ENCODE data around the gene KRTAP27-1. TPM values are rescaled to one million over a fixed set of nuclear protein-coding genes. Genes with fewer than 3 reads are reported as not detected.

Gene KRTAP27-1
- total and polyA plus RNA-seq, 2 of the 8 experiments (the other 6 are each of a cell fraction or from before 2014, with no cell fraction given): not detected

DNA sequence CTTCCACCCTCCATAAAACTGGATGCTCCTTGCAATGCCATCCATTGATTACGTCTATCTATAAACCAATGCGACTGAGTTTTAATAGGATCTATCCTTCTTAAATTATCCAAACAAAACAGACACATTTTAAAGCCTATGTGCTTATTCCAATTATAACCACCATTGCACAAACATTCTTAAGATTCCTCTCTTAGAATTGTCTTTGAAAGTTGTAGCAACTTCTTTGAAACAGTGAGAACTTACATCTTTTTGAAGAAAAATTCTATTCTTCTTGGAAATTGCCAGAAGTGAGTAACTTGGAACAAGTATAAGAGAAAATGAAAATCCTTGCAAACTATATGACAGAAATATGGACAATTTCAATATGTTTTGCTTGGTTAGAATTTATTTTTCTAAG, 17.3 kb downstream of the KRTAP27-1 start, which contains the start of gene KRTAP26-1:
KRTAP26-1 (minus strand) TSS at position 101 of the 400 bp plus-strand sequence. CDS start 280 bp downstream, outside the sequence.
- no peak for DNase-seq (ENCODE audit: low read depth in 1 of 2, low spot score in 2 of 2)
- Histone ChIP-seq H3K4ac (replicated peaks; ENCODE audit: insufficient read length, low read depth, low read length) (no peak within 1 kb of the TSS), H3K4me3 (ENCODE audit: extremely low read depth in 1 of 4, insufficient read depth in 2 of 4, low read depth in 3 of 4, low read length in 4 of 4) (no peak within 1 kb of the TSS), H4K20me1 (replicated peaks in 1 of 2; ENCODE audit: control insufficient read depth in 1 of 2, insufficient read depth in 2 of 2, low read length in 2 of 2) (no peaks in the 10 kb centered on the region), H3K79me2 (ENCODE audit: control insufficient read depth in 1 of 2, insufficient read depth in 2 of 2, low read length in 2 of 2) (no peaks in the 10 kb centered on the region), H2BK120ac (replicated peaks; ENCODE audit: low read depth, low read length) (no peak within 1 kb of the TSS), H2AFZ (ENCODE audit: low read length) (no peak within 1 kb of the TSS), H2AK5ac (ENCODE audit: low read depth, low read length) (no peak within 1 kb of the TSS), H3K23ac (ENCODE audit: insufficient read length) (no peak within 1 kb of the TSS), H3K9me3 (ENCODE audit: insufficient read depth in 2 of 2, low read depth in 1 of 2, low read length in 1 of 2) (no peaks in the 10 kb centered on the region), H4K5ac (ENCODE audit: insufficient read length, low read depth, low read length) (no peak within 1 kb of the TSS), H2BK5ac (ENCODE audit: low read depth, low read length) (no peak within 1 kb of the TSS), H3K23me2 (ENCODE audit: low read depth, low read length) (no peaks in the 10 kb centered on the region), H2BK20ac (ENCODE audit: low read length) (no peak within 1 kb of the TSS), H3K79me1 (ENCODE audit: low read depth, low read length) (no peaks in the 10 kb centered on the region), H3K14ac (ENCODE audit: insufficient read length) (no peak within 1 kb of the TSS), H2BK12ac (ENCODE audit: low read depth, low read length) (no peak within 1 kb of the TSS), H4K8ac (ENCODE audit: extremely low read depth, insufficient read depth, low read length) (no peak within 1 kb of the TSS), H4K91ac (replicated peaks; ENCODE audit: insufficient read length, low read length) (no peak within 1 kb of the TSS), H3K18ac (ENCODE audit: extremely low read depth, low read length) (no peak within 1 kb of the TSS), H3K27me3 (replicated peaks in 1 of 4; ENCODE audit: control insufficient read depth in 3 of 4, extremely low read depth in 1 of 4, insufficient read depth in 3 of 4, low read length in 3 of 4) (no peaks in the 10 kb centered on the region), H3K56ac (replicated peaks; ENCODE audit: insufficient read length, low read depth, low read length) (no peak within 1 kb of the TSS), H3K27ac (ENCODE audit: low read depth, low read length) (no peak within 1 kb of the TSS; the same call in 1 of the 2 replicates), H3K36me3 (ENCODE audit: control insufficient read depth in 2 of 4, insufficient read depth in 4 of 4, low read length in 3 of 4) (no peaks in the 10 kb centered on the region), H2BK15ac (ENCODE audit: low read length) (no peak within 1 kb of the TSS), H3K9ac (replicated peaks in 1 of 4; ENCODE audit: extremely low read depth in 1 of 4, low read depth in 3 of 4, low read length in 3 of 4) (no peak within 1 kb of the TSS), H3K4me2 (ENCODE audit: insufficient read depth in 1 of 2, low read depth in 2 of 2, low read length in 2 of 2) (no peak within 1 kb of the TSS), H3K4me1 (replicated peaks in 1 of 4; ENCODE audit: control insufficient read depth in 3 of 4, insufficient read depth in 4 of 4, low read length in 3 of 4) (no peaks in the 10 kb centered on the region)
- ChIA-PET CTCF (ENCODE audit: partially characterized antibody) (no interaction called here), POLR2A (ENCODE audit: partially characterized antibody) (no interaction called here)
- 89% methylated on average over 2 of the region's 2 CpGs; no CpG with 5 or more reads in 1 of the 2 experiments for WGBS, 2 experiments (ENCODE audit: extremely low coverage in 1 of 2, insufficient coverage in 1 of 2, insufficient read length in 1 of 2, insufficient replicate concordance in 2 of 2, low coverage in 1 of 2, low lambda C conversion rate in 2 of 2, missing lambda C conversion rate in 1 of 2)
- no peak for FAIRE-seq
- TF ChIP-seq SP2 (IDR thresholded peaks at IDR 0.05; ENCODE audit: low read length) (no peak), NRF1 (IDR thresholded peaks at IDR 0.05; ENCODE audit: low read depth, low read length) (no peak), EGR1 (IDR thresholded peaks at IDR 0.05; ENCODE audit: borderline replicate concordance, low read depth, low read length) (no peak), EP300 (IDR thresholded peaks at IDR 0.05; ENCODE audit: borderline replicate concordance in 1 of 2, low read depth in 2 of 2, low read length in 2 of 2) (no peak), TEAD4 (IDR thresholded peaks at IDR 0.05; ENCODE audit: low read depth, low read length) (no peak), E2F6 (IDR thresholded peaks at IDR 0.05) (no peak), KDM4A (IDR thresholded peaks at IDR 0.05; ENCODE audit: low read depth, low read length, severe bottlenecking) (no peak), SP4 (IDR thresholded peaks at IDR 0.05; ENCODE audit: low read length) (no peak), CBX8 (IDR thresholded peaks at IDR 0.05; ENCODE audit: borderline replicate concordance, low read depth, low read length) (no peak), TAF1 (IDR thresholded peaks at IDR 0.05; ENCODE audit: low read depth, low read length) (no peak)

Measured in H1 (cell line).